ENCODE data around the gene GMDS. TPM values are rescaled to one million over a fixed set of nuclear protein-coding genes. Genes with fewer than 3 reads are reported as not detected.

GMDS gene
- total RNA-seq, 1 experiment from 2014 or later, result 27.6 TPM

DNA sequence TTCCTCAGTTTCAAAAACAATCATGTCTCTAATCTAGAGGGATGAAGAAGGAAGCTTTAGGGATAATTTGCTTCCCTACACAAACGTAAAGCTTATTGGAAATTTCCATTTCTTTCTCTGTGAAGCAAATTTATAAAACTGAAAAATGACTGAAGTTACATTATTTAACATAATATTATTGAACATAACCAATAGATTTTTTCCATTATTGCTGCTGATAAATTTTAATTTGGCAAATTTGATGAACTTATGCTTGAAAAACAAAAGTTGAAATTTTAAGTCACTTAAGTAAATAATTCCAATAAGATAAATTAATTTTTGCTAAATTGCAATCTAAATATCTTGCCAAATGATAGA is 140.9 kb downstream of the GMDS start:
- Histone ChIP-seq H2BK120ac (ENCODE audit: low read depth, low read length, poor library complexity, severe bottlenecking) (no peak overlapping the region), H4K8ac (replicated peaks; ENCODE audit: insufficient read length, low read depth, low read length) (no peak overlapping the region), H3K9me3 (ENCODE audit: control insufficient read depth, low read depth, low read length) (no peaks in the 10 kb centered on the region), H4K5ac (ENCODE audit: insufficient read length, low read depth, low read length) (no peak overlapping the region), H2BK5ac (ENCODE audit: insufficient read length, low read length) (no peak overlapping the region), H4K91ac (ENCODE audit: insufficient read length, low read depth, low read length) (no peak overlapping the region), H3K23ac (ENCODE audit: insufficient read length, low read depth, low read length) (no peak overlapping the region), H2BK15ac (ENCODE audit: low read depth, low read length) (no peak overlapping the region), H3K18ac (ENCODE audit: insufficient read length, low read depth, low read length) (no peak overlapping the region), H3K79me2 (ENCODE audit: insufficient read depth, low read length) (no peaks in the 10 kb centered on the region), H3K27me3 (ENCODE audit: insufficient read depth, low read length) (no peaks in the 10 kb centered on the region), H3K56ac (ENCODE audit: insufficient read length, low read depth, low read length) (no peak overlapping the region), H2BK12ac (ENCODE audit: insufficient read length, low read depth, low read length) (no peak overlapping the region), H3K23me2 (ENCODE audit: insufficient read length, low read depth, low read length, poor library complexity, severe bottlenecking) (no peaks in the 10 kb centered on the region), H3K4me1 (ENCODE audit: insufficient read depth, low read length) (no peaks in the 10 kb centered on the region), H4K20me1 (ENCODE audit: control insufficient read depth, insufficient read depth, insufficient read length) (no peaks in the 10 kb centered on the region), H2BK20ac (ENCODE audit: low read depth, low read length, poor library complexity, severe bottlenecking) (no peak overlapping the region), H3K9ac (ENCODE audit: extremely low read depth, insufficient read length, low read length) (no peak overlapping the region), H3K14ac (ENCODE audit: insufficient read depth, low read length) (no peak overlapping the region), H2AK5ac (ENCODE audit: insufficient read length, low read length) (no peak overlapping the region), H3K27ac (ENCODE audit: insufficient read length, low read depth, low read length) (no peak overlapping the region), H3T11ph (ENCODE audit: low read length) (no peak overlapping the region), H2AFZ (ENCODE audit: low read length) (no peak overlapping the region), H3K79me1 (ENCODE audit: insufficient read depth, low read depth, low read length, poor library complexity, severe bottlenecking) (no peaks in the 10 kb centered on the region), H3K4me2 (ENCODE audit: insufficient read depth, insufficient read length, low read length) (no peak overlapping the region), H3K4ac (ENCODE audit: low read depth, low read length) (no peak overlapping the region)
- Mint-ChIP-seq H3K4me1 (peaks cover 2 to 4% of the 10 kb centered on the region in 2 experiments; a peak in 1 of 4 replicates), H3K4me3 (no peak overlapping the region), H3K9me3 (no peaks in the 10 kb centered on the region), H3K27me3 (ENCODE audit: low read depth) (no peaks in the 10 kb centered on the region), H3K36me3 (ENCODE audit: insufficient read depth in 1 of 3, low read depth in 3 of 3) (no peaks in the 10 kb centered on the region), H3K27ac (no peak overlapping the region)
- TF ChIP-seq, protein P1, sequence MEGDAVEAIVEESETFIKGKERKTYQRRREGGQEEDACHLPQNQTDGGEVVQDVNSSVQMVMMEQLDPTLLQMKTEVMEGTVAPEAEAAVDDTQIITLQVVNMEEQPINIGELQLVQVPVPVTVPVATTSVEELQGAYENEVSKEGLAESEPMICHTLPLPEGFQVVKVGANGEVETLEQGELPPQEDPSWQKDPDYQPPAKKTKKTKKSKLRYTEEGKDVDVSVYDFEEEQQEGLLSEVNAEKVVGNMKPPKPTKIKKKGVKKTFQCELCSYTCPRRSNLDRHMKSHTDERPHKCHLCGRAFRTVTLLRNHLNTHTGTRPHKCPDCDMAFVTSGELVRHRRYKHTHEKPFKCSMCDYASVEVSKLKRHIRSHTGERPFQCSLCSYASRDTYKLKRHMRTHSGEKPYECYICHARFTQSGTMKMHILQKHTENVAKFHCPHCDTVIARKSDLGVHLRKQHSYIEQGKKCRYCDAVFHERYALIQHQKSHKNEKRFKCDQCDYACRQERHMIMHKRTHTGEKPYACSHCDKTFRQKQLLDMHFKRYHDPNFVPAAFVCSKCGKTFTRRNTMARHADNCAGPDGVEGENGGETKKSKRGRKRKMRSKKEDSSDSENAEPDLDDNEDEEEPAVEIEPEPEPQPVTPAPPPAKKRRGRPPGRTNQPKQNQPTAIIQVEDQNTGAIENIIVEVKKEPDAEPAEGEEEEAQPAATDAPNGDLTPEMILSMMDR (conservative IDR thresholded peaks at IDR 0.05), result no peak
- DNase-seq, result no peak
- no CpG with 5 or more reads among the region's 1 CpG for WGBS (ENCODE audit: extremely low coverage, insufficient read length, low lambda C conversion rate)
